K562 (cell line): ENCODE data around the gene JUNB. TPM values are rescaled to one million over a fixed set of nuclear protein-coding genes. Genes with fewer than 3 reads are reported as not detected.

ENCODE experiments used
- JUND ChIP-seq, 2 experiments: IDR thresholded peaks; 2 replicates in 1 of 2; 3 replicates in 1 of 2; pipeline ENCODE4 v1.6.1; 2011; ENCODE audit warnings: borderline replicate concordance in 2 of 2, low read depth in 2 of 2, low read length in 2 of 2, improper control_type of control experiment in 1 of 2, missing biosample characterization in 1 of 2, missing genetic modification characterization in 1 of 2, missing genetic modification reagents in 1 of 2
- MGA ChIP-seq: fragments of 450-650 bp; IDR thresholded peaks from 2 replicates; pipeline ENCODE4 v1.6.1; 2016; ENCODE audit warnings: mild to moderate bottlenecking, moderate library complexity
- ZFP36 ChIP-seq: fragments of 150-350 bp; IDR thresholded peaks from 2 replicates; pipeline ENCODE4 v1.6.1; 2018; ENCODE audit warnings: low read length, low read depth; ENCODE audit not compliant: partially characterized antibody
- ZNF318 ChIP-seq, 2 experiments: fragments of 450-650 bp; IDR thresholded peaks; 2 replicates each; pipeline ENCODE4 v1.6.1; 2016; ENCODE audit warnings: mild to moderate bottlenecking in 2 of 2, borderline replicate concordance in 1 of 2, low read depth in 1 of 2, moderate library complexity in 1 of 2
- polyA plus RNA-seq, 8 experiments: library from polyadenylated mRNA; depleted of rRNA in 4 of 8; stranded (reverse) in 5 of 8; unstranded in 3 of 8; fragments of >200 nt; fragmentation: Nextera tagmentation in 2 of 8; fragmentation: Illumina TruSeq in 1 of 8; extraction: Ambion mirVana in 2 of 8; extraction: Trizol in 1 of 8; gene quantifications; 2 replicates each; pipeline versions ENCODE4 v1.2.1 to v1.2.3, GENCODE V29; 2011 to 2014; ENCODE audit warnings: inconsistent platforms in 1 of 8, missing spikeins in 1 of 8
- total RNA-seq, 7 experiments: library from RNA; depleted of rRNA in 6 of 7; stranded (reverse); fragments of >200 nt in 6 of 7; fragmentation: Illumina TruSeq in 2 of 7; extraction: Trizol in 2 of 7; gene quantifications; 2 replicates each; pipeline versions ENCODE4 v1.2.1 to v1.2.3, GENCODE V29; 2011 to 2021; ENCODE audit warnings: low replicate concordance in 1 of 7

The JUNB gene
- total and polyA plus RNA-seq, 9 of the 15 experiments (the other 6 are each of a cell fraction or from before 2014, with no cell fraction given) = 0.23 to 88.1 (median 13.1) TPM

GRCh38 chr19:12774588-12775555 lies 16.4 kb upstream of the JUNB start, which contains the start of gene HOOK2 (continued):
- TF ChIP-seq ZNF318 (IDR thresholded peaks at IDR 0.05; ENCODE audit: borderline replicate concordance in 1 of 2, low read depth in 1 of 2) (no peak), JUND (IDR thresholded peaks at IDR 0.05; ENCODE audit: borderline replicate concordance, low read depth, low read length) (no peak), JUND (tag; IDR thresholded peaks at IDR 0.05; ENCODE audit: borderline replicate concordance, low read depth, low read length) (no peak), ZFP36 (no peak), MGA (0 out of 2 replicates have a peak, but pooled peaks have one; percentile 23)
